PC-9 (cell line): ENCODE results near the gene ZNF618. TPM values are rescaled to one million over a fixed set of nuclear protein-coding genes. Genes with fewer than 3 reads are reported as not detected.

Experiments used
- BruUV-seq: library from RNA; stranded (reverse); fragments of 400-500 nt; replicated peaks from 2 replicates; lab custom pipeline; 2021; lab: Mats Ljungman, UMichigan
- CTCF ChIA-PET: fragments of 300-600 bp; sonication (Branson Sonifier 250); formaldehyde crosslinking; loops from one replicate; lab custom pipeline; 2022; ENCODE audit warnings: antibody characterized with exemption; lab: Charles Lee
- POLR2A ChIA-PET: fragments of 300-600 bp; sonication (Branson Sonifier 250); formaldehyde crosslinking; loops from one replicate; lab custom pipeline; 2022; ENCODE audit warnings: antibody characterized with exemption; ENCODE audit not compliant: unreplicated experiment; lab: Charles Lee
- DNase-seq, 2 experiments: peaks; one replicate each; pipeline versions ENCODE4 v3.0.0 to v3.0.0-alpha.2; 2015 to 2022; ENCODE audit warnings: mixed read lengths in 1 of 2
- H2AFZ ChIP-seq: fragments of 200-600 bp; sonication (generic); 2 replicates; pipeline ENCODE4 v1.8.1; 2017; ENCODE audit warnings: antibody characterized with exemption
- H3F3A ChIP-seq: fragments of 200-600 bp; sonication (generic); 2 replicates; pipeline ENCODE4 v1.8.1; 2017; ENCODE audit warnings: antibody characterized with exemption, mild to moderate bottlenecking, low read depth; ENCODE audit not compliant: insufficient read depth
- H3K27ac ChIP-seq: fragments of 200-600 bp; sonication (generic); 2 replicates; pipeline ENCODE4 v1.6.1; 2016; ENCODE audit warnings: mixed run types
- H3K27me3 ChIP-seq: fragments of 200-600 bp; sonication (generic); 2 replicates; pipeline ENCODE4 v1.6.1; 2016; ENCODE audit warnings: low read depth, mixed run types; ENCODE audit not compliant: insufficient read depth
- H3K36me3 ChIP-seq: fragments of 200-600 bp; sonication (generic); 2 replicates; pipeline ENCODE4 v1.6.1; 2016; ENCODE audit warnings: low read depth, mixed run types
- H3K4me1 ChIP-seq: fragments of 200-600 bp; sonication (generic); replicated peaks from 2 replicates; pipeline ENCODE4 v1.6.1; 2016; ENCODE audit warnings: mixed run types; ENCODE audit not compliant: insufficient read depth
- H3K4me2 ChIP-seq: fragments of 200-600 bp; sonication (generic); 2 replicates; pipeline ENCODE4 v1.6.1; 2017; ENCODE audit warnings: mixed run types
- H3K4me3 ChIP-seq: fragments of 200-600 bp; sonication (generic); 2 replicates; pipeline ENCODE4 v1.6.1; 2016; ENCODE audit warnings: mixed run types
- H3K79me2 ChIP-seq: fragments of 200-600 bp; sonication (generic); 2 replicates; pipeline ENCODE4 v1.6.1; 2017; ENCODE audit warnings: low read depth, mixed run types
- H3K9me2 ChIP-seq: fragments of 200-600 bp; sonication (generic); 2 replicates; pipeline ENCODE4 v1.8.1; 2017; ENCODE audit warnings: mild to moderate bottlenecking; ENCODE audit not compliant: insufficient read depth
- H3K9me3 ChIP-seq: fragments of 200-600 bp; sonication (generic); 2 replicates; pipeline ENCODE4 v1.8.1; 2016; ENCODE audit warnings: low read depth; ENCODE audit not compliant: insufficient read depth
- H4K20me1 ChIP-seq: fragments of 200-600 bp; sonication (generic); 2 replicates; pipeline ENCODE4 v1.8.1; 2017; ENCODE audit not compliant: insufficient read depth
- CTCF ChIP-seq: fragments of 200-600 bp; sonication (generic); conservative IDR thresholded peaks from 2 replicates; pipeline ENCODE4 v1.6.1; 2017; ENCODE audit warnings: mixed run types, antibody characterized with exemption, mild to moderate bottlenecking, moderate library complexity
- EZH2 ChIP-seq: fragments of 200-600 bp; sonication (generic); IDR thresholded peaks from 2 replicates; pipeline ENCODE4 v1.8.0; 2017; ENCODE audit warnings: antibody characterized with exemption, low read depth
- intact Hi-C: fragments of 100-400 bp; cut with micrococcal nuclease; formaldehyde crosslinking; loops from one replicate; pipeline ENCODE4 v1.10.0; 2022; ENCODE audit not compliant: unreplicated experiment
- total RNA-seq: library from RNA; stranded (reverse); gene quantifications from 2 replicates; pipeline ENCODE4 v1.2.3, GENCODE V29; 2021

ZNF618 gene
- total RNA-seq, 1 experiment from 2014 or later = 0.20 TPM

GRCh38 chr9:113947941-113948340 is 71.8 kb downstream of the ZNF618 start:
- no peaks in the 10 kb centered on the region for H3K9me3 ChIP-seq
- DNase-seq = no peak
- no peaks in the 10 kb centered on the region for H4K20me1 ChIP-seq
- H3K4me1 ChIP-seq = no peaks in the 10 kb centered on the region
- H3K79me2 ChIP-seq = no peaks in the 10 kb centered on the region
- ChIA-PET CTCF (no interaction called here), POLR2A (no interaction called here)
- H3K4me3 ChIP-seq = no peak overlapping the region
- intact Hi-C loops = no loop called here
- no peak overlapping the region for H2AFZ ChIP-seq
- H3K9me2 ChIP-seq = no peaks in the 10 kb centered on the region
- H3F3A ChIP-seq = no peaks in the 10 kb centered on the region
- TF ChIP-seq EZH2 (no peak), CTCF (no peak)
- no peaks in the 10 kb centered on the region for H3K36me3 ChIP-seq
- no TSS peak for BruUV-seq
- H3K27me3 ChIP-seq = peaks cover 86% of the 10 kb centered on the region
- H3K27ac ChIP-seq = no peak overlapping the region
- no peak overlapping the region for H3K4me2 ChIP-seq

GRCh38 chr9:113948891-113949570 is 72.9 kb downstream of the ZNF618 start:
- Histone ChIP-seq H3K27ac (no peak overlapping the region), H3K9me2 (no peaks in the 10 kb centered on the region), H3K4me2 (no peak overlapping the region), H3F3A (no peaks in the 10 kb centered on the region), H3K9me3 (no peaks in the 10 kb centered on the region), H3K36me3 (no peaks in the 10 kb centered on the region), H3K4me1 (no peaks in the 10 kb centered on the region), H3K4me3 (no peak overlapping the region), H2AFZ (no peak overlapping the region), H3K27me3 (peaks cover 76% of the 10 kb centered on the region), H3K79me2 (no peaks in the 10 kb centered on the region), H4K20me1 (no peaks in the 10 kb centered on the region)
- ChIA-PET CTCF (no interaction called here), POLR2A (no interaction called here)
- no peak for TF ChIP-seq EZH2
- no peak for TF ChIP-seq CTCF
- BruUV-seq = no TSS peak
- intact Hi-C loops = no loop called here
- no peak for DNase-seq

- Histone ChIP-seq H3F3A (no peaks in the 10 kb centered on the region), H3K4me3 (no peak overlapping the region), H3K27ac (no peak overlapping the region), H3K9me3 (no peaks in the 10 kb centered on the region), H4K20me1 (no peaks in the 10 kb centered on the region), H3K4me2 (no peak overlapping the region), H3K4me1 (no peaks in the 10 kb centered on the region), H2AFZ (no peak overlapping the region), H3K79me2 (no peaks in the 10 kb centered on the region), H3K36me3 (no peaks in the 10 kb centered on the region), H3K27me3 (peaks cover 70% of the 10 kb centered on the region), H3K9me2 (no peaks in the 10 kb centered on the region)
- CTCF ChIA-PET = no interaction called here
- POLR2A ChIA-PET = no interaction called here
- BruUV-seq = no TSS peak
- intact Hi-C loops = no loop called here
- no peak for TF ChIP-seq EZH2
- no peak for TF ChIP-seq CTCF
- no peak for DNase-seq
Observed at GRCh38 chr9:113949571-113950078, 73.5 kb downstream of the ZNF618 start.
